K562 (cell line): ENCODE results near the gene SHC1. TPM values are rescaled to one million over a fixed set of nuclear protein-coding genes. Genes with fewer than 3 reads are reported as not detected.

Experiments
- ATAC-seq: fragments of 200-7000 bp; cut with Tn5 transposase; 3 replicates; pipeline ENCODE4 v1.9.1; 2020; ENCODE audit warnings: moderate library complexity
- BruUV-seq: library from RNA; stranded (reverse); fragments of 400-500 nt; replicated peaks from 2 replicates; lab custom pipeline; 2021; lab: Mats Ljungman, UMichigan
- CTCF ChIA-PET: fragments of 300-600 bp; formaldehyde crosslinking; extraction: SDS; loops from one replicate; lab custom pipeline; 2021; ENCODE audit warnings: low intra/inter-chr PET ratio; lab: Yijun Ruan, JAX
- POLR2A ChIA-PET: fragments of 300-600, 350-650 bp; sonication (Branson Sonifier 250); formaldehyde crosslinking; extraction: SDS; loops from one replicate; lab custom pipeline; 2021; ENCODE audit warnings: antibody characterized with exemption, inconsistent platforms; lab: Yijun Ruan, JAX
- DNase-seq, 4 experiments: peaks; one replicate each; pipeline versions ENCODE4 v3.0.0 to v3.0.0-alpha.2; 2011 to 2018; ENCODE audit warnings: low spot score in 3 of 4, mixed read lengths in 3 of 4; ENCODE audit errors: extremely low read depth in 1 of 4
- FAIRE-seq: peaks from 2 replicates; lab custom pipeline; 2011; peaks lifted over from hg19 to GRCh38; lab: Jason Lieb, UNC
- H2AFZ ChIP-seq: 2 replicates; pipeline ENCODE4 v1.6.0; 2011; ENCODE audit warnings: low read depth, low read length, control low read depth, inconsistent platforms
- H3K27ac ChIP-seq: fragments of 200-600 bp; 3 replicates; pipeline ENCODE4 v1.8.0; 2011; ENCODE audit warnings: low read depth, mild to moderate bottlenecking, control low read depth, inconsistent platforms, low read length, moderate library complexity, mixed read lengths; ENCODE audit errors: extremely low read depth
- H3K27me3 ChIP-seq, 2 experiments: fragments of 300-600 bp in 1 of 2; 2 replicates in 1 of 2; 3 replicates in 1 of 2; pipeline versions ENCODE4 v1.6.0 to v1.8.0; 2011; ENCODE audit warnings: inconsistent platforms in 2 of 2, low read length in 2 of 2, mild to moderate bottlenecking in 1 of 2, mixed read lengths in 1 of 2, moderate library complexity in 1 of 2; ENCODE audit not compliant: control insufficient read depth in 2 of 2, insufficient read depth in 2 of 2
- H3K36me3 ChIP-seq: fragments of 300-600 bp; 3 replicates; pipeline ENCODE4 v1.8.0; 2011; ENCODE audit warnings: mild to moderate bottlenecking, low read length, inconsistent platforms; ENCODE audit not compliant: control insufficient read depth, insufficient read depth
- H3K4me1 ChIP-seq, 2 experiments: fragments of 200-600 bp in 1 of 2; replicated peaks in 1 of 2; 2 replicates in 1 of 2; 3 replicates in 1 of 2; pipeline versions ENCODE4 v1.5.1 to v1.8.0; 2011; ENCODE audit warnings: inconsistent platforms in 2 of 2, low read length in 2 of 2, mild to moderate bottlenecking in 1 of 2, mixed read lengths in 1 of 2, moderate library complexity in 1 of 2; ENCODE audit not compliant: control insufficient read depth in 2 of 2, insufficient read depth in 2 of 2
- H3K4me2 ChIP-seq: 2 replicates; pipeline ENCODE4 v1.6.1; 2011; ENCODE audit warnings: low read length, control low read depth, inconsistent platforms, mixed read lengths; ENCODE audit not compliant: insufficient read depth
- H3K4me3 ChIP-seq: fragments of 200-600 bp; sonication (generic), shearing (Covaris generic); 2 replicates; pipeline ENCODE4 v1.5.1; 2016; ENCODE audit warnings: control low read depth, inconsistent platforms
- H3K79me2 ChIP-seq: fragments of 200-600 bp; 3 replicates; pipeline ENCODE4 v1.8.0; 2011; ENCODE audit warnings: low read length, inconsistent platforms; ENCODE audit not compliant: control insufficient read depth, insufficient read depth
- H3K9ac ChIP-seq, 2 experiments: 2 replicates each; pipeline versions ENCODE4 v1.6.0 to v1.6.1; 2011; ENCODE audit warnings: low read depth in 2 of 2, low read length in 2 of 2, control low read depth in 1 of 2, inconsistent platforms in 1 of 2, mild to moderate bottlenecking in 1 of 2, mixed read lengths in 1 of 2; ENCODE audit not compliant: insufficient read depth in 1 of 2
- H3K9me1 ChIP-seq: one replicate; pipeline ENCODE4 v1.6.0; 2011; ENCODE audit warnings: inconsistent platforms, mild to moderate bottlenecking, low read length, moderate library complexity; ENCODE audit not compliant: control insufficient read depth, insufficient read depth
- H3K9me3 ChIP-seq: replicated peaks from 2 replicates; pipeline ENCODE4 v1.5.1; 2011; ENCODE audit warnings: low read depth, low read length, inconsistent platforms; ENCODE audit not compliant: control insufficient read depth, insufficient read depth
- H4K20me1 ChIP-seq: replicated peaks from 2 replicates; pipeline ENCODE4 v1.6.1; 2011; ENCODE audit warnings: low read length, inconsistent platforms, mixed read lengths; ENCODE audit not compliant: control insufficient read depth, insufficient read depth
- CTCF ChIP-seq, 3 experiments: IDR thresholded peaks in 2 of 3; conservative IDR thresholded peaks in 1 of 3; 2 replicates each; pipeline ENCODE4 v1.5.1; 2011 to 2012; ENCODE audit warnings: low read length in 3 of 3, mild to moderate bottlenecking in 3 of 3, control low read depth in 2 of 3, improper control_type of control experiment in 1 of 3, inconsistent platforms in 1 of 3, low read depth in 1 of 3, mixed read lengths in 1 of 3, moderate library complexity in 1 of 3; ENCODE audit not compliant: insufficient read depth in 2 of 3
- ZBTB34 ChIP-seq: fragments of 250-450 bp; sonication (Bioruptor Pico); IDR thresholded peaks from 2 replicates; pipeline ENCODE4 v1.8.0; 2021; ENCODE audit warnings: mild to moderate bottlenecking, moderate library complexity
- ZFP36 ChIP-seq: fragments of 150-350 bp; IDR thresholded peaks from 2 replicates; pipeline ENCODE4 v1.6.1; 2018; ENCODE audit warnings: low read length, low read depth; ENCODE audit not compliant: partially characterized antibody
- ZNF561 ChIP-seq: fragments of 450-650 bp; formaldehyde crosslinking; conservative IDR thresholded peaks from 2 replicates; pipeline ENCODE4 v1.4.0; 2020; ENCODE audit warnings: mild to moderate bottlenecking, moderate library complexity
- WGBS: fragments of 100-300 bp; shearing (Covaris generic); methylation state at CpG from one replicate; pipeline ENCODE4 v1.1.6; 2016; ENCODE audit warnings: low coverage, mixed read lengths; ENCODE audit not compliant: insufficient coverage; ENCODE audit errors: missing lambda C conversion rate; 5-methylcytosine and 5-hydroxymethylcytosine counted together
- in situ Hi-C: fragments of 300-500 bp; cut with MboI; formaldehyde crosslinking; loops from 4 replicates; pipeline ENCODE4 v1.15.0; 2018; ENCODE audit warnings: inconsistent platforms, mixed read lengths
- intact Hi-C: fragments of 100-400 bp; cut with micrococcal nuclease; formaldehyde crosslinking; loops from 2 replicates; pipeline ENCODE4 v1.14.2; 2022
- polyA plus RNA-seq, 8 experiments: library from polyadenylated mRNA; depleted of rRNA in 4 of 8; stranded (reverse) in 5 of 8; unstranded in 3 of 8; fragments of >200 nt; fragmentation: Nextera tagmentation in 2 of 8; fragmentation: Illumina TruSeq in 1 of 8; extraction: Ambion mirVana in 2 of 8; extraction: Trizol in 1 of 8; gene quantifications; 2 replicates each; pipeline versions ENCODE4 v1.2.1 to v1.2.3, GENCODE V29; 2011 to 2014; ENCODE audit warnings: inconsistent platforms in 1 of 8, missing spikeins in 1 of 8
- total RNA-seq, 7 experiments: library from RNA; depleted of rRNA in 6 of 7; stranded (reverse); fragments of >200 nt in 6 of 7; fragmentation: Illumina TruSeq in 2 of 7; extraction: Trizol in 2 of 7; gene quantifications; 2 replicates each; pipeline versions ENCODE4 v1.2.1 to v1.2.3, GENCODE V29; 2011 to 2021; ENCODE audit warnings: low replicate concordance in 1 of 7

SHC1 gene
- total and polyA plus RNA-seq, 9 of the 15 experiments (the other 6 are each of a cell fraction or from before 2014, with no cell fraction given) = 4.1 to 113 (median 51.9) TPM

- ChIA-PET POLR2A (interaction anchor here (0.6 to 1.0 kb wide), 4 partner anchors 9 to 409 kb away, joined by 3 to 4 read pairs (median 4); partner anchors contain the start of gene SHC1), CTCF (interaction anchor here (0.7 to 1.4 kb wide), 2 partner anchors 117 to 386 kb away, joined by 4 read pairs; no protein-coding TSS in a partner anchor)
- H3K36me3 ChIP-seq = no peaks in the 10 kb centered on the region; the same call in 2 of the 3 replicates
- no peaks in the 10 kb centered on the region for H3K79me2 ChIP-seq
- intact Hi-C loops = no loop called here
- in situ Hi-C loops = no loop called here
- no peak for ATAC-seq
- H4K20me1 ChIP-seq = 0 out of 2 replicates have a peak, but pooled peaks cover 3% of the 10 kb centered on the region
- no peaks in the 10 kb centered on the region for H3K27me3 ChIP-seq
- no peak for FAIRE-seq
- peak overlapping the region in 1 of 2 experiments; percentile 81; a peak in 1 of 4 replicates for H3K9ac ChIP-seq
- no peak for DNase-seq
- peaks cover 25 to 53% of the 10 kb centered on the region in 2 experiments; a peak in 4 of 5 replicates for H3K4me1 ChIP-seq
- H3K4me3 ChIP-seq = no peak overlapping the region
- 60% methylated on average over 14 of the region's 15 CpGs for WGBS
- H3K9me3 ChIP-seq = no peaks in the 10 kb centered on the region
- no peak overlapping the region for H2AFZ ChIP-seq
- H3K4me2 ChIP-seq = no peak overlapping the region
- no peaks in the 10 kb centered on the region for H3K9me1 ChIP-seq
- BruUV-seq = TSS peak; percentile 65
- no peak for TF ChIP-seq ZNF561
- peak; percentile 92 for TF ChIP-seq ZFP36
- no peak for TF ChIP-seq ZBTB34 (CRISPR knock-in tag)
- TF ChIP-seq CTCF (IDR thresholded peaks at IDR 0.05 in 2 of 3, conservative IDR thresholded peaks at IDR 0.05 in 1 of 3; ENCODE audit: insufficient read depth in 2 of 3, low read depth in 1 of 3, low read length in 3 of 3) = no peak
- H3K27ac ChIP-seq = no peak overlapping the region
Observed at GRCh38 chr1:154945160-154945961, 25.2 kb downstream of the SHC1 start.
